Measurements from ENCODE around the gene DPP10. TPM values are rescaled to one million over a fixed set of nuclear protein-coding genes. Genes with fewer than 3 reads are reported as not detected.

Gene DPP10
- total RNA-seq, 3 donors from 2014 or later (not counting 1 experiment from before 2014, with no cell fraction given) = not detected

GRCh38 chr2:114940785-114941458 is 498.5 kb downstream of the DPP10 start:
- H3K27ac ChIP-seq (ENCODE audit: low read length) = no peak overlapping the region
- H3K9me3 Mint-ChIP-seq = peaks cover 12 to 15% of the 10 kb centered on the region in 2 donors
- no peaks in the 10 kb centered on the region for H3K4me1 ChIP-seq (ENCODE audit: control insufficient read depth, insufficient read depth, low read length)
- no peak overlapping the region for H3K4me3 Mint-ChIP-seq
- ATAC-seq (no peak), DNase-seq (no peak)
- H3K36me3 Mint-ChIP-seq = no peaks in the 10 kb centered on the region
- no peaks in the 10 kb centered on the region for H3K27me3 ChIP-seq (ENCODE audit: control insufficient read depth, insufficient read depth, low read length)
- intact Hi-C loops (cut with micrococcal nuclease) = no loop called here
- H3K27me3 Mint-ChIP-seq (ENCODE audit: low read depth in 2 of 2) = no peaks in the 10 kb centered on the region
- no peak overlapping the region for H3K4me3 ChIP-seq (ENCODE audit: low read length)
- 88% methylated on average over 1 of the region's 3 CpGs for WGBS (ENCODE audit: insufficient coverage)
- no peak for TF ChIP-seq CTCF (IDR thresholded peaks at IDR 0.05)
- H3K4me1 Mint-ChIP-seq = no peaks in the 10 kb centered on the region
- H3K9me3 ChIP-seq (ENCODE audit: control insufficient read depth, insufficient read depth, low read length) = peaks cover 4% of the 10 kb centered on the region
- no peak overlapping the region for H3K27ac Mint-ChIP-seq
- H3K36me3 ChIP-seq (ENCODE audit: control insufficient read depth, insufficient read depth, low read length) = no peaks in the 10 kb centered on the region

DNA sequence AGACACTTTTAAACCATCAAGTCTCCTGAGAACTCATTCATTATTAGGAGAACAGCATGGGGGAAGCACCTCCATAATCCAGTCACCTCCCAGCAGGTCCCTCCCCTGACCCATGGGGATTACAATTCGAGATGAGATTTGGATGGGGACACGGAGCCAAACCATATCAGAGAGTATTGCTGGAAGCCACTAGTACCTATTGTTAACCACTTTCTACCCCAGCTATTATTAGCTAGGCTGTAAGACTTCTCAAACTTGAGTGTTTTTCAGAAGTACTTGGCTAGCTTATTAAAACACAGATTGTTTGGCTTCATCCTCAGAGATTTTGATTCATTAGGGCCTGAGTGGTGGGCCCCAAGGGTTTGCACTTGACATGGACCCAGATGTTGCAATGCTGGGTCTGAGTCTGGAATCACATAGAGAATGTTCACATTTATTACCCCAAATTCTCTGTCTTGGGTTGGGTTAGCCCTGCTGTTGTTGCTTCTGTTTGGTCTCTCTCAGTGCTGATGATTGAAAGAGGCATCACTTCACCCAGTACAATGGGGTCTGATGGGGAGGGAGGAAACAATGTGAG is 506.9 kb downstream of the DPP10 start:
- Histone ChIP-seq H3K4me1 (ENCODE audit: control insufficient read depth, insufficient read depth, low read length) (no peaks in the 10 kb centered on the region), H3K27ac (ENCODE audit: low read length) (no peak overlapping the region), H3K4me3 (ENCODE audit: low read length) (no peak overlapping the region), H3K36me3 (ENCODE audit: control insufficient read depth, insufficient read depth, low read length) (no peaks in the 10 kb centered on the region), H3K9me3 (ENCODE audit: control insufficient read depth, insufficient read depth, low read length) (no peaks in the 10 kb centered on the region), H3K27me3 (ENCODE audit: control insufficient read depth, insufficient read depth, low read length) (no peaks in the 10 kb centered on the region)
- Mint-ChIP-seq H3K4me3 (no peak overlapping the region), H3K9me3 (peaks cover 7 to 15% of the 10 kb centered on the region in 2 donors), H3K27me3 (ENCODE audit: low read depth in 2 of 2) (no peaks in the 10 kb centered on the region), H3K36me3 (no peaks in the 10 kb centered on the region), H3K4me1 (no peaks in the 10 kb centered on the region), H3K27ac (no peak overlapping the region)
- ATAC-seq = no peak
- intact Hi-C loops (cut with micrococcal nuclease) = no loop called here
- TF ChIP-seq CTCF (IDR thresholded peaks at IDR 0.05) = no peak
- no peak for DNase-seq
- WGBS (ENCODE audit: insufficient coverage) = 70% methylated on average over 2 of the region's 2 CpGs

DNA sequence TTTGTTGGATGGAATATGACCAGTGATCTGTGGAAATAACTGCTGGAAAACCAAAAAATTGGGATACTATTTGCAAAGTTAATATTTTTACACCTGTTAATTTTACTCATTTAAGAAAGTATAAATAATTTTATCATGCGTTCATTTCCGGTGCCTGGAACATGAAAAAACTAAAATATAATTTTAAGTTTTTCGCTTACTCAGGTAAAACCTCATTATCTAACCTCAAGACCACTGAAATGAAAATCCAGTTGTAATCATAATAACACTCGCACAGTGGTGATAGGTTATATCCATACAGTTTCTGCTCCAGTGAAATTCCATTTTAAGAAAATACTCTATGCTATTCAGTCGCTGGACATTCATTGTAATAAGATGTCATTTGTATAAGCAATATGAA is 517.9 kb downstream of the DPP10 start:
- Mint-ChIP-seq H3K4me3 (no peak overlapping the region), H3K27me3 (ENCODE audit: low read depth in 2 of 2) (no peaks in the 10 kb centered on the region)
- 76% methylated on average over 2 of the region's 5 CpGs for WGBS (ENCODE audit: insufficient coverage)

More for the DNA sequence above, 517.9 kb downstream of the DPP10 start:
- no peak for TF ChIP-seq CTCF (IDR thresholded peaks at IDR 0.05)
- ATAC-seq (no peak), DNase-seq (no peak)
- Mint-ChIP-seq H3K9me3 (peaks cover 13 to 15% of the 10 kb centered on the region in 2 donors), H3K27ac (no peak overlapping the region), H3K36me3 (peaks cover 4% of the 10 kb centered on the region), H3K4me1 (no peaks in the 10 kb centered on the region)
- H3K27ac ChIP-seq (ENCODE audit: low read length) = no peak overlapping the region
- H3K9me3 ChIP-seq (ENCODE audit: control insufficient read depth, insufficient read depth, low read length) = no peaks in the 10 kb centered on the region
- no peaks in the 10 kb centered on the region for H3K4me1 ChIP-seq (ENCODE audit: control insufficient read depth, insufficient read depth, low read length)
- no peak overlapping the region for H3K4me3 ChIP-seq (ENCODE audit: low read length)
- H3K36me3 ChIP-seq (ENCODE audit: control insufficient read depth, insufficient read depth, low read length) = no peaks in the 10 kb centered on the region
- intact Hi-C loops (cut with micrococcal nuclease) = no loop called here
- H3K27me3 ChIP-seq (ENCODE audit: control insufficient read depth, insufficient read depth, low read length) = no peaks in the 10 kb centered on the region
